ENCODE data around the gene RPLP2.

GRCh38 chr11:812390-812789, 2.6 kb downstream of the RPLP2 start:
- TF ChIP-seq CTCF (conservative IDR thresholded peaks at IDR 0.05) (no peak), EZH2 (IDR thresholded peaks at IDR 0.05; ENCODE audit: low read depth) (no peak)
